Stimulated activated CD8-positive, alpha-beta memory T cell treated with anti-CD3 and anti-CD28 coated beads, Interleukin-7, amount 100 ng/mL, for 24 hours (primary cell): Measurements from ENCODE around the gene AGFG2.
"Not testable (repeated sequence)": the region's sequence is repeated elsewhere in the genome, so short reads cannot be mapped to it uniquely, and the experiment has no call there.

Experiments used
- DNase-seq: peaks from one replicate; pipeline ENCODE4 v3.0.0-alpha.2; 2020; ENCODE audit warnings: low read depth

Gene AGFG2, protein sequence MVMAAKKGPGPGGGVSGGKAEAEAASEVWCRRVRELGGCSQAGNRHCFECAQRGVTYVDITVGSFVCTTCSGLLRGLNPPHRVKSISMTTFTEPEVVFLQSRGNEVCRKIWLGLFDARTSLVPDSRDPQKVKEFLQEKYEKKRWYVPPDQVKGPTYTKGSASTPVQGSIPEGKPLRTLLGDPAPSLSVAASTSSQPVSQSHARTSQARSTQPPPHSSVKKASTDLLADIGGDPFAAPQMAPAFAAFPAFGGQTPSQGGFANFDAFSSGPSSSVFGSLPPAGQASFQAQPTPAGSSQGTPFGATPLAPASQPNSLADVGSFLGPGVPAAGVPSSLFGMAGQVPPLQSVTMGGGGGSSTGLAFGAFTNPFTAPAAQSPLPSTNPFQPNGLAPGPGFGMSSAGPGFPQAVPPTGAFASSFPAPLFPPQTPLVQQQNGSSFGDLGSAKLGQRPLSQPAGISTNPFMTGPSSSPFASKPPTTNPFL

DNA sequence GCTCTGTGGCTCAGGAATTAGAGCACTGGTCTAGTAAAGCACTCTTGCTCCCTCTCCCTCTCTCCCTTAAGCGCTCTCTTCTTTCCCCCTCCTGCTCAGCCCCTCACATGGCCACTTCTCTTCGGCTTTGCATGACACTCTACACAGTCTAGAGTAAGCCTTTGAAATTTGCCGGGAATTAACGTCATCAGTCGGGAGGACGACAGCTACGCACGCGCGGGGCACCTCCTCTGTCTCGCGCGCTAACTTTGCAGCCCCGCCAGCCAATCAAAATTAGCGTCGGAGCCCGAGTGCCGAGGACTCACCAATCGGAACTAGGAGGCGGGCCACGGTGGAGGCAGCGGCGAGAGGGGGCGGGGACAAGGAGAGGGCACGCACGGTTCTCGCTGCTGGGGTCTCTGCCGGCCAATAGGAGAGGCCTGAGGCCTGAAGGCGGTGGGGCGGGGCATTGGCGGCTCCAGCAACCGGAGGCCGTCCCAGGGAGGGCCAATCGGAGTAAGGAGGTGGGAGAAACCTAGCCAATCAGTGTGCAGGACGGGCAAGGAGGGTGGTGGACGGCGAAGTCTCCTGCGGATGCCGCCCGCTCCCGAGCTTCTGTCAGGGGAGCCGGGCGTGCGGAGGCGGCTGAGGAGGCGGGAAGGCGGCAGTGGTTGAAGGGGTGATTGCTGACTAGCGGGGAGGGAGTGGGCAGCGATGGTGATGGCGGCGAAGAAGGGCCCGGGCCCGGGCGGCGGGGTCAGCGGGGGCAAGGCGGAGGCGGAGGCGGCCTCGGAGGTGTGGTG is at the start of gene AGFG2:
Gene AGFG2 (plus strand): TSS at position 550 of the 782 bp plus-strand sequence. CDS start 144 bp downstream, at position 694.
- DNase-seq = peak; percentile 100

DNA sequence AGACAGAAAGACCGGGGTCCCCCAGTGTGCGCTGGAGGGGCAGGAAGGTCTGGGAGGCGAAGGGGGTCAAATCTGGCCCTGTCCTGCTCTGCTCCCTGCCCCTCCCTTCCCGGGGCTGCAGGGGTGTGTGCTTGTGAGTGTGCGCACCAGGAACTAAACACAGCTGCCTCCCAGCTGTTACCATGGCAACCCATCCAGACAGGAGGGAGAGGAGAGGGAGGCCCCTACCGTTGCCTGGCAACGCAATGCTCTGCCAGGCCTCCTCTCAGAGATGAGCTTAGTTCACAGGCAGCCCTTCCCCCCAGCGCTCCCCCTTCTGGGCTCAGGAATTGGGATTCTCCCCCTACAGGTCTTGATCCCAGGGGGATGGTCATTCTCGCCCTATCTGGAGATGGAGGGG is 49.2 kb upstream of the AGFG2 start:
- no peak for DNase-seq

DNA sequence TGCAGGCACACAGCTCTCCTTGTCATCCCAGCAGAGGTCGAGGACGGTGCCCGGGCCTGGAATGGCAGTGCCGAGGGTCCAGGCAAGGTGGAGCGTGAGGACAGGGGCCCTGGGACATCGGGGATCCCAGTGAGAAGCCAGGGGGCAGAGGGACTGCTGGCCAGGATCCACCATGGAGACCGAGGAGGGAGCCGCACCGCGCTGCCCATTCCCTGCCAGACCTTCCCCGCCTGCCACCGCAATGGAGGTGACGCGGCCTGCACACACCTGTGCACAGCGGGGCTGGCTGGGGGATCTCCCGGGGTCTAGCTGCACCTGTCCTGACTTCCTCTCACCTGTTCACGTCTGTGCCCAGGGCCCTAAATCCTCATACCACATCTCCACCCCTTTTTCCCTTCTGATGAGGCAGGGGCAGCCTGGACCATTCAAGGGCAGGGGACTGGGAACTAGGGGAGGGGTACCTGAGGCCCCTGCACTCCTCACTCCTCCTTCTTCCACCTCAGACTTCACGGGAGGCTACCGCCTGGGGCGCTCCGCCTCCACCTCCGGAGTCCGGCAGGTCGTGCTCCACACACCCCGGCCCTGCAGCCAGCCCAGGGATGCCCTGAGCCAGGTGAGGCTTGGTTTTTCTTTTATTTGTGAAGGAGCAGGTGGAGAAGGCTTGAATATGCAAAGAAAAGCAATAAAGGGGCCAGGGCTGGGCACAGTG is 48.4 kb upstream of the AGFG2 start:
- no peak for DNase-seq

DNA sequence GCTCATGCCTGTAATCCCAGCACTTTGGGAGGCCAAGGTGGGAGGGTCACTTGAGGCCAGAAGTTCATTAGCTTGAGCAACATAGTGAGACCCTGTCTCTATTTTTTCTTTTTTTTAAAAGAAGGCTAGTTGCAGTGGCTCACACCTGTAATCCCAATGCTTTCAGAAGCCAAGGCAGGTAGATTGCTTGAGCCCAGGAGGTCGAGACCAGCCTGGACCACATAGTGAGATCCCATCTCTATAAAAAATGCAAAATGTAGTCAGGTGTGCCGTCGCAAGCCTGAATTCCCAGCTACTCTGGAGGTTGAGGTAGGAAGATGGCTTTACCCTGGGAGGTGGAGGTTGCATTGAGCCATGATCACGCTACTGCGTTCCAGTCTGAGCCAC is 47.8 kb upstream of the AGFG2 start:
- no peak for DNase-seq

DNA sequence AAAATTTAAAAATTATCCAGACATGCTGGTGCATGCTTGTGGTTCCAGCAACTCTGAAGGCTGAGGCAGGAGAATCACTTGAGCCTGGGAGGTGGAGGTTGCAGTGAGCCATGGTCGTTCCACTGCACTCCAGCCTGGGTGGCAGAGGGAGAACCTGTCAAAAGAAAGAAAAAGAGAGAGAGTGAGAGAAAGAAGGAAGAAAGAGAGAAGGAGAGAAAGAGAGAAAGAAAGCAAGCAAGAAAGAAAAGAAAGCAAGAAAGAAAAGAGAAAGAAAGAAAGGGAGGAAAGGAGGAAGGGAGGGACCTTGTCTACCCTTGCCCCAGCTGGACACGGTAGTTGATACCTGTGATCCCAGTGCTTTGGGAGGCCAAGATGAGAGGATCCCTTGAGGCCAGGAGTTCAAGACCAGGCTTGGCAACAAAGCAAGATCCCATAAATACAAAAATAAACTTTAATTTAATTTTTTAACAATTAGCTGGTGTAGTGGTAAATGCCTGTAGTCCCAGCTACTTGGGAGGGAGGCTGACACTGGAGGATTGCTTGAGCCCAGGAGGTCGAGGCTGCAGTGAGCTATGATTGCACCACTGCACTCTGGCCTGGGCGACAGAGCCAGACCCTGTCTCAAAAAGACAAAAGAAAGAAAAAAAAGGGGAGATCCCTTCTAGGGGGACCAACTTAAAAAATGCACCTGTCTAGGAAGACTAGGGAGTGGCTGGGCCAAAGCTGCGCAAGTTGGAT is 46.1 kb upstream of the AGFG2 start:
- DNase-seq = no peak

DNA sequence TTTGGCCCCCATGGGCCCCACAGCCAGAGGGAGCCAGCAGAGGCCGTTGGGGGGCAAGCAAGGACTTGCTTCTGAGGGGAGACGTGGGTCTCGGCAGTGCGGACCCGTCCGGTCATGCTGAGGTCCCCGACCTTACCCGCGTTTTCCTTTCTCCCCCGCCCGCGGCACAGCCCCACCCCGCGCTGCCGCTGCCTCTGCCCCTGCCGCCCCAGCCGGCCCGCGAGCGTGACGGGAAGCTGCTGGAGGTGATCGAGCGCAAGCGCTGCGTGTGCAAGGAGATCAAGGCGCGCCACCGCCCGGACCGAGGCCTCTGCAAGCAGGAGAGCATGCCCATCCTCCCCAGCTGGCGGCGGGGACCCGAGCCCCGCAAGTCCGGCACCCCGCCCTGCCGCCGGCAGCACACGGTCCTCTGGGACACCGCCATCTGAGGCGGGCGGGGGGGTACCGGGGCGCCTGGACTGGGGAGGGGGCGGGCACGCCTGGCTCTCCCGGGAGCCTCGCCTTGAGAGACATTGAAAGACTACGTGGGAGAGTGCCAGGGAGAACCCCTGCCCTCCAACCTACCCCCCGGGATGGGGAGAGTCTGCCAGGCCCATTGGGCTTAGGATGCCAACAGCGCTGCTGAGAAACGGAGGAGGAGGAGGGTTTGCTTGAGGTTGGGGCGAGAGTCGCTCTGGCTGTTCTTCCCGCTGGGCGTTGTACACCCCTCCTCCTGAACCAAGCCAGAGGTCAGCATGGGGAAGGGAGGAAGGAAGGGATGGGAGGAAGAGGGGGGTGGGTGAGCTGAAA is 45.3 kb upstream of the AGFG2 start:
- no peak for DNase-seq

DNA sequence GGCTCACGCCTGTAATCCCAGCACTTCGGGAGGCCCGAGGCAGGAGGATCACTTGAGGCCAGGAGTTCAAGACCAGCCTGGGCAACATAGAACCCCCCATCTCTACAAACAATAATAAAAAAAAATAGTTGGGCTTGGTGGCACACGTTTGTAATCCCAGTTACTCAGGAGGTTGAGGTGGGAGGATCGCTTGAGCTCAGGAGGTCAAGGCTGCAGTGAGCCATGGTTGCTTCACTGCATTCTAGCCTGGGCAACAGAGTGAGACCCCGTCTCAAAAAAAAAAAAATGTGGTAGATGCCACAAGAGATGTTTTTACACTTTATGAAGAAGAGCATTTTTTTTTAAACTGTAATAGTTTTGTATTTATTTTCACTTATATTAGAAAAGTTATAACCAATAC is 42.5 kb upstream of the AGFG2 start:
- DNase-seq = no peak

DNA sequence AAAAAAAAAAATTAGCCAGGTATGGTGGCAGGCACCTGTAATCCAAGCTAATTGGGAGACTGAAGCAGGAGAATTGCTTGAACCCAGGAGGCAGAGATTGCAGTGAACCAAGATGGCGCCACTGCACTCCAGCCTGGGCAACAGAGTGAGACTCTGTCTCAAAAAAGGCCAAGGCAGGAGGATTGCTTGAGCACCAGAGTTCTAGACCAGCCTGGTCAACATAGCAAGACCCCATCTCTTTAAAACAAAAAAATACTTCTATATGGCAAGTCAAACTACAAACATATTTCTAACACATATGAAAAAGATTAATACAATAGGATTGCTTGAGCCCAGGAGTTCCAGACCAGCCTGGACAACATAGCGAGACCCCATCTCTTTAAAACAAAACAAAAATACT is 38.3 kb upstream of the AGFG2 start:
- DNase-seq = not testable (repeated sequence)

DNA sequence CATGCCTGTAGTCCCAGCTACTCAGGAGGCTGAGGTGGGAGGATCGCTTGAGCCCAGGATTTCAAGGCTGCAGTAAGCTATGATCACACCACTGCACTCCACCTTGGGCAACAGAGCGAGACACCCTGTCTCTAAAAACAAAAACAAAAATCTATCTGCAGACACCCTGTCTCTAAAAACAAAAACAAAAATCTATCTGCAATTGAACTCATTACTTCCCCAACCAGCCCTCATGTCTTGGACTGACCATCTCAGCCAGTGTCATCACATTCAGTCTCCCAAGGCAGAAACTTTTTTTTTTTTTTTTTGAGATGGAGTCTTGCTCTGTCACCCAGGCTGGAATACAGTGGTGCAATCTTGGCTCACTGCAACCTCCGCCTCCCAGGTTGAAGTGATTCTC is 35.0 kb upstream of the AGFG2 start:
- not testable (repeated sequence) for DNase-seq

DNA sequence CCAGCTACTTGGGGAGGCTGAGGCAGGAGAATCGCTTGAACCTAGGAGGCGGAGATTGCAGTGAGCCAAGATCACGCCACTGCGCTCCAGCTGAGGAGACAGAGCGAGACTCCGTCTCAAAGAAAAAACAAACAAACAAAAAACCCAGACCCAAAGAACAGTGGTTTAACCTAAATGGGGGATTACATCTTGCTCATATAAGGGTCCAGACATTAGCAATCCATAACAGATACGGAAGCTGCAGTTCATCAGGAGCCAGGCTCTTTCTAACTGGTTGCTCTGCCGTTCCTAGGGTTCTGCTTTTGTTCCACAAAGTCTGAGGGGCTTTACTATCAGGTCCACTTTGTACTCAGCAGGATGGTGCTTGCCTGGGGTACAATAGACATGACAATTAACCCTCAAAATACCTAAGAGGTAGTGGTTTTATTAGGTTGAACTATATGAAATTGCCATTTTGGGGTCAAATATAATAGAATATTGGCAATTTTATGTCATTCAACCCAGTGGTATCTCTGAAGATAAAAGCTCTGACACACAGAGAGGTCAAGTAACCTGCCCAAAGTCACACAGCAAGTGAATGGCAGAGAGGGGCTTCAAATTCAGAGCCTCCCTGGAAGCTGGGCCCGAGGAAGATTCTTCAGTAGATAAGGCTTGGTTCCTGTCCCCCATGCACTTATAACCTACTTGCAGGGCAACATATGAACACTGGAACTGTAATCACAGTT is 34.0 kb upstream of the AGFG2 start:
- DNase-seq = no peak

DNA sequence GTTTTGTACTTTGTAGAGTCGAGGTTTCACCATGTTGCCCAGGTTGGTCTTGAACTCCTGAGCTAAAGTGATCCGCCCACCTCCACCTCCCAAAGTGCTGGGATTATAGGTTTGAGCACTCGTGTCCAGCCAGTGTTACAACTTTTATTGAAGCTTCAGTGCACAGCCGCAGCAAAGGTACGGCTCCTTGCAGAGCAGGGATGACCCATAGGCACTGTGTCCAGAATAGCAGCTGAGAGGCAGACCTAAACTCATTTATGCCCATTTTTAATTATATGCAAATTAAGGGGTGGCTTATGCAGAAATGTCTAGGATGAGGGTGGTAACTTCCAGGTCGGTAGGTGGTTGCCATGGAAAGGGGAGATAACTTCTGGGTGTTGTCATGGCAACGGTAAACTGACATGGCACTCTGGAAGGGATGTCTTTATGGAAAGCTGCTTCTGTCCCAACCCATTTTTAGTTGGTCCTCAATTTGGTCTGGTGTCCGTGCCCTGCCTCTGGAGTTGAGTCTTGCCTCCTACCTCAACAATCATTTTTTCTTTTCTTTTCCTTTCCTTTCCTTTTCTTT is 32.6 kb upstream of the AGFG2 start:
- no peak for DNase-seq

DNA sequence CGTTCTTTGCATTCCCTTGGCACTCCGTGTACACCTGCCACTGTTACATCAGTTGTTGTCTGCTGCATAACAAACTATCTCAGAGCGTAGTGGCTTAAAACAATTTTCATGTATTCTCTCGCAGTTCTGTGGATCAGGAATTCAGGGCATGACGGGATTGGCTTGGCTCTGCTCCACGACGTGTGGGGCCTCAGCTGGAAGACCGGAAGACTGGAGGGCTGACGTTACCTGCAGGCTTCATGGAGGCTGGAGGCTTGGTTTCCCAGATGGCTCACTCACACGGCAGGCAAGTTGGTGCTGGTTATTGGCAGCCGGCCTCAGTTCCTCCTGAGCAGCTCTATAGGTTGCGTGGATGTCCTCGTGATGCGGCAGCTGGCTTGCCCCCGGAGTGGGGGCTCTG is 29.8 kb upstream of the AGFG2 start:
- no peak for DNase-seq

DNA sequence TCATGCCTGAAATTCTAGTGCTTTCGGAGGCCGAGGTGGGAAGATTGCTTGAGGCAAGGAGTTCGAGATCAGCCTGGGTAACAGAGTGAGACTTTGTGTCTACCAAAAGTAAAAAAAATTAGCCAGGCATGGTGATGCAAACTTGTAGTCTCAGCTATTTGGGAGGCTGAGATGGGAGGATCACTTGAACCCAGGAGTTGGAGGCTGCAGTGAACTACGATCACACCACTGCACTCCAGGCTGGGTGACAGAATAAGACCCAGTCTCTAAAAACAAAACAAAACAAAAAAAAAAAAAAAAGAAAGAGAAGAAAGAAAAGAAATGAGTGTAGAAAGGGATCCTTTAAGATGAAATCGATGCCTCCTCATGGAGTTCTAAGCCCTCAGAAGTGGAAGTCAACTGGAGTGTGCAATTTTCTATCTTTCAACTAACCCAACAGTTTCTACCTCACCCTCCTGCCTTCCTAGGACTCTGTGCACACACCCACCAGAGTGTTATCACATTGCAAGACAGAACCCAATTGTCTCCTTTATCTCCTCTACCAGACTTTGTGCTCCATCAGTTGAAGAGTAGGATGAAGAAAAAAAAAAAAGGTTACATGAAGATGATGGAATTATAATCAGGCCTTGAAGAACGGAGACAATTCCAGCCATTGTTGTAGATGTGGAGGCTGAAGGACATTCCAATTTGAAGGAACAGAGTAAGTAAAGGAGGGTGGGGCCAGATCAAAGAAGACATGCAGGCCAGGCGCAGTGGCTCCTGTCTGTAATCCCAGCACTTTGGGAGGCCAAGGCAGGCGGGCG is 28.4 kb upstream of the AGFG2 start:
- DNase-seq = no peak

DNA sequence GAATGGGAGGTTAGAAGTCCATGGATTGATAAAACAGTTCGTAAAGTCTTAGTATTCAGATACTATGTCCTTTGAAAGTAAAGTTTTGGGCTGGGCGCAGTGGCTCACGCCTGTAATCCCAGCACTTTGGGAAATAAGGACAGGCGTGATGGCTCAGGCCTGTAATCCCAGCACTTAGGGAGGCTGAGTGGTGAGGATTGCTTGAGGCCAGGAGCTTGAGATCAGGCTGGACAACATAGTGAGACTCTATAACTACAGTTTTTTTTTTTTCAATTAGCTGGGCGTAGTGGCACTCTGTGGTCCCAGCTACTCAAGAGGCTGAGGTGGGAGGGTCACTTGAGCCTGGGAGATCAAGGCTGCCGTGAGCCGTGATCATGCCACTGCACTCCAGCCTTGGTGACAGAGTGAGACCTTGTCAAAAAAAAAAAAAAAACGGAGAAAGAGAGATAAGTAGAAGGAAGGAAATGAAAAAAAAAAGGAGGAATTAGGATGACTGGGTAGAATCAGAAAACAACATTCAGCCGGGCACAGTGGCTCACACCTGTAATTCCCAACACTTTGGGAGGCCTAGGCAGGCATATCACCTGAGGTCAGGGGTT is 25.7 kb upstream of the AGFG2 start:
- DNase-seq = no peak

DNA sequence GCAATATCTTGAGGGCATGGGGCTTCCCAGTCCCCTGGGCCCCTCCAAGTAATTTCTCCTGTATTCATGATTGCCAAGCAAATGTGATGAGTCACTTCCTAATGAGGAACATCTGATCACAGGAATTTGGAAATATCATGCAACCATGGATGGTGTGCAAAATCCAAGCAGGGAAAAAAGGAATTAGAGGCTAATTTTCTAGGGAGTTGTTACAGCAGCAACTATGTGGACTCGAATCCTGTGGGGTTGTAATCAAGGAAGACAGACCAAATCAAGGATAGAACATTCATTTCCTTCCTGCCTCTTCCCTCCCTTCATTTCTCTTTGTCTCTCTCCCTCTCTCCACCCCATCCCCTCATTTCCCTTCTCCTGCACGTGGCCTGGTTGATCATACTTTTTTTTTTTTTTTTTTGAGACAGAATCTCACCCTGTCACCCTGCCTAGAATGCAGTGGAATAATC is 23.9 kb upstream of the AGFG2 start:
- no peak for DNase-seq

DNA sequence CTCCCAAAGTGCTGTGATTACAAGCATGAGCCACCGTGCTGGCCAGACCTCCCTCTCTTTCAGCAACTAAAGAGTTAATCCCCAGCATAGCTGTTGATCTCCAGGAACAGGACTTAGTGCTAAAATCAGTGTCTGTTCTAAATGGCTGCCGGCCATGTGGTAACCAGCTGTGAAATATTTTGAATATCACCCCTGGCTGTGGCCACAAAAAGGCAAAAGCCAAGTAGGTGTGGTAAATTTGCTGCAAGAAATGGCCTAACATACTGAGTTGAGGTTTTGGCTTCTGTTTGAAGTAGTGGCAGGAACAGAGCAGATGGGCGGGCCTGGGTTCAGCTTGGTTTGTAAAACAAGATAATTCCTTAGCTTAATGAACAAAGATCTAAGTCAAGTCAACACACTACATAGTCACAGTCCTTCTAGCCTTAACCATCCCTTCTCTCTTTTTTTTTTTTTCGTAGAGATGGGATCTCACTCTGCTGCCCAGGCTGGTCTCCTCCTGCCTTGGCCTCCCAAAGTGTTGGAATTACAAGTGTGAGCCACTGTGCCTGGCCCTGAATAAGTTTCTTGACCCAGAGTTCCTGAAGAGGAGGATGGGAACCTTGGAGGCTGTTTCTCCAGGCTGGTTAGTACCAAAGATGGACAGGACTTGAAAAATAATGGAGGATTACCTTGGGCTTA is 22.7 kb upstream of the AGFG2 start:
- DNase-seq = peak; percentile 3

DNA sequence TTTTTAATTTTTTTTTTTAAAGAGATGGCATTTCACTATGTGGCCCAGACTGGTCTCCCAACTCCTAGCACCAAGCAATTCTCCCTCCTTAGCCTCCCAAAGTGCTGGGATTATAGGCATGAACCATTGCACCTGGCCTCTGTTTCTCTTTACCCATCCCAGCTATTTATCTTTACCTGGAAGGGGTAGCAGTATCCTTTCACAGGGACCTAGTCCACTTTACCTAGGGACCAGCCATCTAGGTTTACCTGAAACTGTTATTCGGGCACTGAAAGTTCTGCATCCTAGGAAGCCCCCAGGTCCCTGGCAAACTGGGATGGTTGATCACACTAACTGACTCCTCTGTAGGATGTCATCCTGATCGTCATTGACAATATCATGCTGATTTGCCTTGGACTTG is 21.7 kb upstream of the AGFG2 start:
- no peak for DNase-seq

DNA sequence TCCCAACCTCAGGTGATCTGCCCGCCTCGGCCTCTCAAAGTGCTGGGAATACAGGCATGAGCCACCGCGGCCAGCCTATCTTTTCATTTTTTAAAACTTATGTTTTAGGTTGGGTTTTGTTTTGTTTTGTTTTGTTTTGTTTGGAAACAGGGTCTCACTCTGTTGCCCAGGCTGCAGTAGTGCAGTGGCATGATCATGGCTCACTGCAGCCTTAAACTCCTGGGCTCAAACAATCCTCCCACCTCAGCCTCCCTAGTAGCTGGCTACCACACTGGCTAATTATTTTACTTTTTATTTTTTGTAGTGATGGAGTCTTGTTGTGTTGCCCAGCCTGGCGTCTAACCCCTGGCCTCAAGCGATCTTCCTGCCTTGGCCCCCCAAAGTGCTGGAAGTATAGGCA is 19.4 kb upstream of the AGFG2 start:
- no peak for DNase-seq
